ENCODE results near the gene ORAI2.
"Not testable (repeated sequence)": the region's sequence is repeated elsewhere in the genome, so short reads cannot be mapped to it uniquely, and the experiment has no call there.

ORAI2 gene

GRCh38 chr7:102433219-102434038, at the start of gene ORAI2:
Gene ORAI2, plus strand, starts transcription at chr7:102433575. Its CDS starts 5,382 bp downstream, at chr7:102438957.
- DNase-seq (ENCODE audit: low read depth, low spot score): no peak

GRCh38 chr7:102387064-102387463, 46.3 kb upstream of the ORAI2 start:
- no peak for DNase-seq (ENCODE audit: low read depth, low spot score)

- no peak for DNase-seq (ENCODE audit: low read depth, low spot score)
Measured at GRCh38 chr7:102389810-102390209, 43.6 kb upstream of the ORAI2 start.

GRCh38 chr7:102390697-102391484, 42.5 kb upstream of the ORAI2 start:
- DNase-seq (ENCODE audit: low read depth, low spot score): no peak

GRCh38 chr7:102392330-102392729, 41.0 kb upstream of the ORAI2 start:
- no peak for DNase-seq (ENCODE audit: low read depth, low spot score)

GRCh38 chr7:102393467-102393866, 39.9 kb upstream of the ORAI2 start:
- no peak for DNase-seq (ENCODE audit: low read depth, low spot score)

- DNase-seq (ENCODE audit: low read depth, low spot score): no peak
Measured at GRCh38 chr7:102395592-102395872, 37.8 kb upstream of the ORAI2 start.

GRCh38 chr7:102395873-102396709, 37.3 kb upstream of the ORAI2 start, which contains the start of gene PRKRIP1:
Gene PRKRIP1, plus strand, starts transcription at chr7:102396363. Its CDS starts 49 bp downstream, at chr7:102396412.
- peak; percentile 98 for DNase-seq (ENCODE audit: low read depth, low spot score)

- DNase-seq (ENCODE audit: low read depth, low spot score): no peak
Measured at GRCh38 chr7:102396710-102397019, 36.7 kb upstream of the ORAI2 start.

- no peak for DNase-seq (ENCODE audit: low read depth, low spot score)
Measured at GRCh38 chr7:102398543-102398942, 34.8 kb upstream of the ORAI2 start.

GRCh38 chr7:102400360-102400759, 33.0 kb upstream of the ORAI2 start:
- no peak for DNase-seq (ENCODE audit: low read depth, low spot score)

GRCh38 chr7:102403563-102403962, 29.8 kb upstream of the ORAI2 start:
- no peak for DNase-seq (ENCODE audit: low read depth, low spot score)

- DNase-seq (ENCODE audit: low read depth, low spot score): peak; percentile 47
Measured at GRCh38 chr7:102404005-102404861, 29.1 kb upstream of the ORAI2 start.

- DNase-seq (ENCODE audit: low read depth, low spot score): not testable (repeated sequence)
Measured at GRCh38 chr7:102404862-102405188, 28.6 kb upstream of the ORAI2 start.

GRCh38 chr7:102407910-102408309, 25.5 kb upstream of the ORAI2 start:
- DNase-seq (ENCODE audit: low read depth, low spot score): no peak

- not testable (repeated sequence) for DNase-seq (ENCODE audit: low read depth, low spot score)
Measured at GRCh38 chr7:102408530-102408929, 24.8 kb upstream of the ORAI2 start.

- DNase-seq (ENCODE audit: low read depth, low spot score): no peak
Measured at GRCh38 chr7:102409340-102409739, 24.0 kb upstream of the ORAI2 start.

GRCh38 chr7:102410123-102410522, 23.3 kb upstream of the ORAI2 start:
- DNase-seq (ENCODE audit: low read depth, low spot score): no peak

GRCh38 chr7:102410918-102411317, 22.5 kb upstream of the ORAI2 start:
- DNase-seq (ENCODE audit: low read depth, low spot score): no peak

- DNase-seq (ENCODE audit: low read depth, low spot score): no peak
Measured at GRCh38 chr7:102412548-102412947, 20.8 kb upstream of the ORAI2 start.

GRCh38 chr7:102413091-102413490, 20.3 kb upstream of the ORAI2 start:
- DNase-seq (ENCODE audit: low read depth, low spot score): no peak
